HepG2 (cell line): ENCODE results near the gene CLDN20. TPM values are rescaled to one million over a fixed set of nuclear protein-coding genes. Genes with fewer than 3 reads are reported as not detected.

ENCODE experiments used
- ATAC-seq: fragments of 200-7000 bp; cut with Tn5 transposase; 3 replicates; pipeline ENCODE4 v1.9.1; 2020; ENCODE audit warnings: mild to moderate bottlenecking, moderate library complexity
- BruUV-seq: library from RNA; stranded (reverse); fragments of 400-500 nt; replicated peaks from 2 replicates; lab custom pipeline; 2021; lab: Mats Ljungman, UMichigan
- CTCF ChIA-PET: fragments of 300-600 bp; formaldehyde crosslinking; extraction: SDS; loops from one replicate; lab custom pipeline; 2021; ENCODE audit warnings: low total read pairs, inconsistent platforms, low intra/inter-chr PET ratio; lab: Yijun Ruan, JAX
- POLR2A ChIA-PET: fragments of 350-600 bp; sonication (Branson Sonifier 250); formaldehyde crosslinking; loops from one replicate; lab custom pipeline; 2020; ENCODE audit warnings: antibody characterized with exemption, inconsistent platforms; lab: Yijun Ruan, JAX
- DNase-seq: peaks from one replicate; pipeline ENCODE4 v3.0.0-alpha.2; 2015; ENCODE audit warnings: low spot score
- FAIRE-seq: peaks from 3 replicates; lab custom pipeline; 2011; peaks lifted over from hg19 to GRCh38; lab: Jason Lieb, UNC
- H2AFZ ChIP-seq: one replicate; pipeline ENCODE4 v1.6.1; 2011; ENCODE audit warnings: low read length, inconsistent platforms
- H3K27ac ChIP-seq: fragments of 300-600 bp; 3 replicates; pipeline ENCODE4 v1.8.0; 2011; ENCODE audit warnings: mixed run types, mild to moderate bottlenecking, mixed read lengths, low read length, inconsistent platforms; ENCODE audit not compliant: insufficient read depth; ENCODE audit errors: extremely low read length
- H3K27me3 ChIP-seq, 2 experiments: fragments of 200-600 bp in 1 of 2; 2 replicates in 1 of 2; 3 replicates in 1 of 2; pipeline versions ENCODE4 v1.6.0 to v1.8.0; 2011; ENCODE audit warnings: low read length in 2 of 2, mild to moderate bottlenecking in 2 of 2, moderate library complexity in 2 of 2, inconsistent platforms in 1 of 2; ENCODE audit not compliant: insufficient read depth in 2 of 2, control insufficient read depth in 1 of 2
- H3K36me3 ChIP-seq, 2 experiments: fragments of 200-600 bp in 1 of 2; replicated peaks in 1 of 2; 2 replicates in 1 of 2; 3 replicates in 1 of 2; pipeline versions ENCODE4 v1.5.1 to v1.8.0; 2011; ENCODE audit warnings: low read length in 2 of 2, inconsistent platforms in 1 of 2; ENCODE audit not compliant: insufficient read depth in 2 of 2, control insufficient read depth in 1 of 2
- H3K4me1 ChIP-seq: 2 replicates; pipeline ENCODE4 v1.5.1; 2012; ENCODE audit warnings: low read length, inconsistent platforms; ENCODE audit not compliant: insufficient read depth
- H3K4me2 ChIP-seq: 2 replicates; pipeline ENCODE4 v1.6.0; 2011; ENCODE audit warnings: low read depth, low read length, inconsistent platforms
- H3K4me3 ChIP-seq, 3 experiments: fragments of 200-600 bp in 1 of 3; sonication (generic), shearing (Covaris generic) in 1 of 3; replicated peaks in 1 of 3; 2 replicates each; pipeline ENCODE4 v1.5.1; 2011 to 2016; ENCODE audit warnings: low read length in 3 of 3, inconsistent platforms in 2 of 3, low read depth in 2 of 3, mild to moderate bottlenecking in 2 of 3, control low read depth in 1 of 3, mixed read lengths in 1 of 3; ENCODE audit not compliant: insufficient read depth in 1 of 3
- H3K79me2 ChIP-seq: one replicate; pipeline ENCODE4 v1.6.1; 2011; ENCODE audit warnings: low read length, inconsistent platforms; ENCODE audit not compliant: insufficient read depth
- H3K9ac ChIP-seq: 2 replicates; pipeline ENCODE4 v1.6.0; 2011; ENCODE audit warnings: mild to moderate bottlenecking, low read depth, low read length, inconsistent platforms; ENCODE audit not compliant: insufficient read depth
- H3K9me3 ChIP-seq: 2 replicates; pipeline ENCODE4 v1.5.1; 2012; ENCODE audit warnings: mild to moderate bottlenecking, low read length
- H4K20me1 ChIP-seq: 2 replicates; pipeline ENCODE4 v1.6.0; 2011; ENCODE audit warnings: inconsistent platforms, mild to moderate bottlenecking, low read length, moderate library complexity; ENCODE audit not compliant: insufficient read depth
- CEBPB ChIP-seq: IDR thresholded peaks from 2 replicates; pipeline ENCODE4 v1.6.1; 2011; ENCODE audit warnings: low read depth, low read length, improper control_type of control experiment, borderline replicate concordance
- CHD2 ChIP-seq: IDR thresholded peaks from 2 replicates; pipeline ENCODE4 v1.6.1; 2011; ENCODE audit warnings: low read depth, low read length, improper control_type of control experiment
- RARG ChIP-seq: sonication (generic); formaldehyde crosslinking; IDR thresholded peaks from 2 replicates; pipeline ENCODE4 v1.4.0; 2020; ENCODE audit warnings: low read depth, mild to moderate bottlenecking, missing genetic modification reagents
- ZMYM3 ChIP-seq: sonication (generic); formaldehyde crosslinking; IDR thresholded peaks from 2 replicates; pipeline ENCODE4 v1.5.1; 2020; ENCODE audit warnings: mild to moderate bottlenecking, missing genetic modification reagents
- ZNF33B ChIP-seq: sonication (generic); formaldehyde crosslinking; IDR thresholded peaks from 2 replicates; pipeline ENCODE4 v1.5.1; 2020; ENCODE audit warnings: mild to moderate bottlenecking, missing genetic modification reagents
- ZNF383 ChIP-seq: sonication (generic); formaldehyde crosslinking; IDR thresholded peaks from 2 replicates; pipeline ENCODE4 v1.4.0; 2020; ENCODE audit warnings: missing genetic modification reagents, mild to moderate bottlenecking, borderline replicate concordance
- ZNF646 ChIP-seq: sonication (generic); formaldehyde crosslinking; IDR thresholded peaks from 2 replicates; pipeline ENCODE4 v1.9.0; 2021; ENCODE audit warnings: mild to moderate bottlenecking, missing genetic modification reagents
- ZNF768 ChIP-seq: sonication (generic); formaldehyde crosslinking; IDR thresholded peaks from 2 replicates; pipeline ENCODE4 v1.4.0; 2020; ENCODE audit warnings: missing genetic modification reagents
- ZNF770 ChIP-seq: sonication (generic); formaldehyde crosslinking; IDR thresholded peaks from 2 replicates; pipeline ENCODE4 v1.5.0; 2020; ENCODE audit warnings: mild to moderate bottlenecking, missing genetic modification reagents
- WGBS: methylation state at CpG from one replicate; pipeline ENCODE4 v1.1.6; 2017; ENCODE audit warnings: low lambda C conversion rate; 5-methylcytosine and 5-hydroxymethylcytosine counted together
- in situ Hi-C: cut with HindIII; loops from 2 replicates; pipeline ENCODE4 v1.10.0; 2017; ENCODE audit warnings: low pct_unique_long_range_greater_than_20kb; ENCODE audit not compliant: extremely low pct_ligation_motif_present
- intact Hi-C: fragments of 100-400 bp; cut with micrococcal nuclease; formaldehyde crosslinking; loops from one replicate; pipeline ENCODE4 v1.10.0; 2022; ENCODE audit not compliant: unreplicated experiment
- polyA plus RNA-seq, 8 experiments: library from polyadenylated mRNA; depleted of rRNA in 3 of 8; stranded (reverse) in 7 of 8; unstranded in 1 of 8; fragments of >200 nt; fragmentation: Illumina TruSeq in 4 of 8; extraction: Trizol in 4 of 8; gene quantifications; 2 replicates each; pipeline versions ENCODE4 v1.2.1 to v1.2.3, GENCODE V29; 2011 to 2016; ENCODE audit warnings: low read depth in 4 of 8, missing spikeins in 1 of 8, mixed read lengths in 1 of 8; ENCODE audit not compliant: insufficient read depth in 1 of 8
- total RNA-seq, 5 experiments: library from RNA; depleted of rRNA; stranded (reverse); fragments of >200 nt; fragmentation: Illumina TruSeq; extraction: Trizol; gene quantifications; 2 replicates each; pipeline ENCODE4 v1.2.3, GENCODE V29; 2016; ENCODE audit warnings: low read depth in 1 of 5

CLDN20 gene
- total and polyA plus RNA-seq, 2 of the 13 experiments (the other 11 are each of a cell fraction or from before 2014, with no cell fraction given) = not detected

- peaks cover 47% of the 10 kb centered on the region for H3K79me2 ChIP-seq
- FAIRE-seq (no peak), ATAC-seq (no peak), DNase-seq (no peak)
- H4K20me1 ChIP-seq = no peaks in the 10 kb centered on the region; the same call in 1 of the 2 replicates
- peak; percentile 35; the same call in 1 of the 2 replicates for TF ChIP-seq CEBPB
- no peak for TF ChIP-seq RARG (CRISPR knock-in tag)
- no peaks in the 10 kb centered on the region for H3K27me3 ChIP-seq
- H3K9ac ChIP-seq = no peak overlapping the region
- BruUV-seq = no TSS peak
- H3K4me1 ChIP-seq = peaks cover 35% of the 10 kb centered on the region
- no peaks in the 10 kb centered on the region for H3K9me3 ChIP-seq
- in situ Hi-C loops (no loop called here), intact Hi-C loops (no loop called here)
- POLR2A ChIA-PET = interaction anchor here (2.2 kb wide), 1 partner anchor 11 kb away, joined by 10 read pairs; the partner anchor contains the start of gene TFB1M
- H3K27ac ChIP-seq = no peak overlapping the region
- no peak overlapping the region for H3K4me3 ChIP-seq
- CTCF ChIA-PET = no interaction called here
- no peak overlapping the region for H2AFZ ChIP-seq
- no peak overlapping the region for H3K4me2 ChIP-seq
- peaks cover 21 to 80% of the 10 kb centered on the region in 2 experiments for H3K36me3 ChIP-seq
- 93% methylated on average over 4 of the region's 4 CpGs for WGBS
Measured at GRCh38 chr6:155303361-155303870, 39.6 kb downstream of the CLDN20 start.

- no peak overlapping the region for H2AFZ ChIP-seq
- no peak for FAIRE-seq
- H3K4me2 ChIP-seq = 0 out of 2 replicates have a peak overlapping the region, but pooled peaks have one; percentile 1
- 95% methylated on average over 2 of the region's 2 CpGs for WGBS
- no peak overlapping the region for H3K27ac ChIP-seq
- no peak for DNase-seq
- peaks cover 64% of the 10 kb centered on the region for H3K4me1 ChIP-seq
- in situ Hi-C loops (no loop called here), intact Hi-C loops (no loop called here)
- H3K9me3 ChIP-seq = no peaks in the 10 kb centered on the region
- peaks cover 22 to 79% of the 10 kb centered on the region in 2 experiments for H3K36me3 ChIP-seq
- H3K9ac ChIP-seq = no peak overlapping the region
- H3K4me3 ChIP-seq = no peak overlapping the region
- peaks cover 74% of the 10 kb centered on the region for H3K79me2 ChIP-seq
- CTCF ChIA-PET = no interaction called here
- POLR2A ChIA-PET = no interaction called here
- no TSS peak for BruUV-seq
- ATAC-seq = no peak; the same call in 2 of the 3 replicates
- no peaks in the 10 kb centered on the region for H4K20me1 ChIP-seq
- no peaks in the 10 kb centered on the region for H3K27me3 ChIP-seq
- TF ChIP-seq ZNF646 (CRISPR knock-in tag) (peak; percentile 75), CHD2 (no peak), ZNF33B (CRISPR knock-in tag) (no peak), ZNF383 (no peak), ZMYM3 (CRISPR knock-in tag) (0 out of 2 replicates have a peak, but pooled peaks have one; percentile 16), ZNF768 (no peak), ZNF770 (CRISPR knock-in tag) (peak; percentile 57; the same call in 1 of the 2 replicates)
Measured at GRCh38 chr6:155306958-155307357, 43.1 kb downstream of the CLDN20 start.
